Tongue (tissue), 2 donors: ENCODE results near the gene KIAA1217. TPM values are rescaled to one million over a fixed set of nuclear protein-coding genes. Genes with fewer than 3 reads are reported as not detected.
"Not testable (repeated sequence)": the region's sequence is repeated elsewhere in the genome, so short reads cannot be mapped to it uniquely, and the experiment has no call there.

Source experiments
- DNase-seq: peaks from one replicate; pipeline ENCODE4 v3.0.0-alpha.2; 2015
- total RNA-seq: library from RNA; depleted of rRNA; stranded (reverse); fragments of >200 nt; gene quantifications from one replicate; pipeline ENCODE4 v1.2.3, GENCODE V29; 2014

KIAA1217 gene
- total RNA-seq, 1 donor from 2014 or later, result 36.0 TPM

DNA sequence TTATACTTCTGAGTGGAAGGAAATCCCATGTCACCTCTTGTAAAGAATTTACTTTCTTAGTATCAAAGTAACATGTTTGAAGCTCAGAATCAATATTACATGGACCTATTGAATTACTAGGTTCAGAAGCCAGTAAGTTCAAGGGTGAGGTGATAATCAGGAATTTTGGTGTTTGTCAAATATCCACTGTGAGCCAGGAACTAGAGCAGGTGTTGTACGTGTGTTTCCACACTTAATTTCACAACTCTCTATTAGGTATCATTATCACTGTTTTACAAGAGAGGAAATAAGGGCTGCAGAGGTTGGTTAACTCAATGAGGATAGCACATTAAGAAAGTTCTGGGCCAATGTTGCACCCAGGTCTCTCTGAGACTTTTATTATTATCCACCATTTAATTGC lies 130.4 kb downstream of the KIAA1217 start:
- DNase-seq, result no peak

DNA sequence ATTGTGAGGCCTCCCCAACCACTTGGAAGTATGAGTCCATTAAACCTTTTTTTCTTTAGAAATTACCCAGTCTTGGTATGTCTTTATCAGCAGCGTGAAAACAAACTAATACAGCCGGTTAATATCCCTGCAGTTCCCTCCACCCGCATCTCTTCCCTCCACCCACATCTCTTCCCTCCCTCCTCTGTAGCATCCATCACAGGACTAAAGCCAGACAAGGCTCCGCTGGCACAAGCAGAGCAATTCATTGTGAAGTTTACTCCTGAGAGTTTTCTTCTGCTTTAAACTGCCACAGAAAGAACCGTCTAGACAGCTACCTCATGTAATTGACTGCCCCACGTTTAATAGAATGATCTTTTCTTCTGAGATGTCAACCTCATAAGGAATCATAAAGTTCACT lies 131.5 kb downstream of the KIAA1217 start:
- DNase-seq, result no peak

DNA sequence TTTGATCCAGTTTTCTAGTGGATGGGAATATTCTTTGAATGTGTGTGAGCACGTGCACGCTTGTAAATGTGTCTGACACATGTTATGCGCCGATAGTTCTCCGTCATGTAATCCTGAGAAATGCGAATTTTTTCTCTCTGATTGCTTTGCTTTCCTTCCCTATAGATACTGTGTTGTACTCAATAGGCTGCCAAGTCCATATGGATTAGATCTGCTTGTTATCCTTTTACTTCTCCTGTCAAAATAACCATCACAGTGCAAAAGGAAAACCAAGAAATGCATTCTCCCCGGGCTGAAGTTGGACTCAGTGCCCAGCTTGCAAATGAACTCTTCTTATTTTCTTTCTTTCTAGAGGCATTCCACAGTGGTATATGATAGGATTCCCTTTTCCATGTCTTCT lies 131.9 kb downstream of the KIAA1217 start:
- DNase-seq, result peak; percentile 66

DNA sequence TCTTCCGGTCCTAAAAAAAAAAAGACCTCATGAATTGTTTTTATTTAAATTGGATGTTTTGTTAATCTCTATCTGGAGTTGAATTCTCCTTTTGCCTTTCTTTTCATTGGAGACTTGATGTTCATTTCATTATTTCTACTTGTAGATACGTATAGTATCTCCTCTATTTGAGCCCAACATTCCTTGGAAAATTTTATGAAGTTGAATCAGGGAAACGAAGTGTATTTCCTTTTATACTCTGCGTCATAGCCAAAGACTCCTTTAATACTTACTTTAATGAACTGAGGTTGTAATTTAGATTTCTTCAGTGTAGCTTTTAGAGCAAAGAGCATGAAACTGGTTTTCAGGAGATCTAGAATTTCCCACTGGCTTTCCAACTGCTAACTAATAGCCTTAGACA lies 132.4 kb downstream of the KIAA1217 start:
- DNase-seq, result no peak

DNA sequence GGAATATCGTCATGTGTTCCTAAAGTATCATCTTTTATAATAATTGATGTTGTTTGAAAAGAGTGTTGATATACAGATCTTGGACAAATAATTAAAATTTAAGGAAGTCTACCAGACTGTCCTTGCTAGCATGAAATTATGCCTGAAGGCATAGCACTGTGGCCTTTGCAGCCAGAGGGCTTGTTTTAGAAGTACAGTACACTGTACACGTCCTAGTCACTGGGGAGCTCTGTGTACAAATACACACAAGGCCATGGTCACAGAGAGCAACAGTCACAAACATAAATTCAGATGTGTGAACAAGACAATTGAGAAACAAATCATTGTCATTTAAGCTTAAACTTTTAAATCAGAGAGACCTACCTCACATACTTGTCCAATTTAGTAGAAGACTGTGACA lies 133.0 kb downstream of the KIAA1217 start:
- DNase-seq, result no peak

DNA sequence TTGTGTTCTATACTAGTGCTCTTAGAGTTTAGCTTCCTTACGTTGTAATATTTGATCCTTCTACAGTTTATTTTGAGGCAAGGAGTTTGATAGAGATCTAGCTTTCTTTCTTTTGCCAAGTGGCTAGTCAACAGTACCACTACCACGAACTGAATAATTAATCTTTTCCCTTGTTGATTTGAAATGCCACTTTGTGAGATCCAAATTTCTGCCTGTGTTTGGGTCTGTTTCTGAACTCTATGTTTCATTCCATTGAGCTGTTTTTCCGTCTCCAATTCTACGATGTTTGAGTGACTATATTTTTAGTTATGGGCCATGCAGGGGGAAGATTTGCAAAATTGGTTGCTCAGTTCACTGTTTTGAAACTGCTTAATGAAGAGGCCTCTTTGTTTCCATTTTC lies 134.7 kb downstream of the KIAA1217 start:
- no peak for DNase-seq

DNA sequence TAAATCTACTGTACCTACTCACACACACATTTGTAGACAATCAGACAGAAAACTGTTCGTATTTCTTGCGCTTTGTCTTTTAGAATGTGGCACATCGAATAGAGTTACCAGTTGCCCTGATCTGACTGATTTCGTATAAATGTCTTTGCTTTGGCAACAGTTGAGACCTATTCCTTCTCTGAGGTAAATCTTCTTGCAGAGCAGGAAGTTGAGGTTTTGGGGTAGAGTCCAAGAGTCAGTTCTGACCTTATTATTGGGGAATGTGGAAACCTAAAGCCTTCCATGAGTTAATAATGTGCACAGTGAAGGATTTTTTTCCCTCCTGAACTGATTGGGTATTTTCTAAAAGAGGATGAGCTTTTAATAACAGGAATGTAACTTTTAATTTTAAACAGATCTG lies 135.3 kb downstream of the KIAA1217 start:
- peak; percentile 62 for DNase-seq

DNA sequence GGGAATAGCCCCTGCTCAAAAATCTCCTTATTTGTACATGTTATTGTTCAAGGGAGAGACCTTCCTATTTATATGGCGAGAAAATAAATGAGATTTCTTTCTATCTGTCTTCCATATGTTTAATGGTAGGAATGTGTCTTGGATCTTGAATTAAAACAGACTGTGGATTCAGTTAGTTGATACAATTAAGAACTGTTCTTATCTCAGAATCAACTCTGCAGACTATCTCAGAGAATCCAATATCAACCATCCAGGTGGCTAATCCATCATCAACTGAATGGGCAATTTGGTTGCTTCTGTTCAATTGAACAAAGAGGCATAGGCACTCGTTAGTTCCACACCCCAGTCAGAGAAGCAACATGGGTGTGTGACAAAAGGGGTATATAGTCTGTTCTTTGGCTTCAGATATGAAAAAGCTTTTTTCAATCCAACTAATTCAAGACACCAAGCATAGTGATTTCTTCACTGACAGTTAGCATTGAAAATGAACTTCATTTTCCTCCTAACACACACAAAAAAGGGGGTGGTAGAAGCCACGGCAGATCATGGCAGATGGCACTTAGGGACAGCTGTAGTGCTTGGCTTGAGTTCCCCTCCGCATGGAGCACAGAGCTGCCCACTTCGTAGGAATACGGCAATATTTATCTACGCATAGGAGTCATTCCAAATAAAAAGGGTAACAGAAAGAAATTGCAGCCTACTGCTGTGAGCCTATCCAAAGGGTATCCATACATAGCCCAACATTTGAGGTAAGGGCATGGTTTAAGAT lies 135.9 kb downstream of the KIAA1217 start:
- peak; percentile 67 for DNase-seq

DNA sequence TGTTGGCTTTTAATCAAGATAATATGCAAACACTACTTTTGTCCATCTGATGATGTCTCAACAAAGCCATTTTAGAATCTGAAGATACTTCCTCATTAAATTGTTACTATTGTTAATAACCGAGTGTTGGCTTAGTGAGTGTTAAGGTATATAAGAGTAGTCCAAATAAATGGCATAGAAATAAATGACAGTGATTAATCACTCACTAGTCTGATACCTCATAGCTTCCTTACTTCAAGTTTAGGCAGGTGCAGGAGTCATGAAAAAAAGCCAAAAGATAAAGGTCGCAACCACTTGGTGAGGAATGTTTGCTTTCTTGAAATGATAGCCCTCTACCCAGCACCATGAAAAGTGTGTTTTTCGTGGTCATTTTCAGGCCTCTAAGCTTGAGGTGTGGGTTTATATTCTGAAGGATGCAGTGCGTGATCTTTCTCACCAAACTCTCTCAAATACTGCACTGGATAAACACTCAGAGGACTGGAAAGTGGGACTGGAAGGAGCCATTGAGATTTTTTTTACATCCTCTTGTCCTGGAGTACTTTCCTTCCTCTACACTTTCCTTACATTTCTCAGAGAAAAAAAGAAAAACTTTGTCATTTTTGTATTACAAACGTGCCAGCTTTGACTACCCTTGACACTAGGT lies 138.1 kb downstream of the KIAA1217 start:
- no peak for DNase-seq

DNA sequence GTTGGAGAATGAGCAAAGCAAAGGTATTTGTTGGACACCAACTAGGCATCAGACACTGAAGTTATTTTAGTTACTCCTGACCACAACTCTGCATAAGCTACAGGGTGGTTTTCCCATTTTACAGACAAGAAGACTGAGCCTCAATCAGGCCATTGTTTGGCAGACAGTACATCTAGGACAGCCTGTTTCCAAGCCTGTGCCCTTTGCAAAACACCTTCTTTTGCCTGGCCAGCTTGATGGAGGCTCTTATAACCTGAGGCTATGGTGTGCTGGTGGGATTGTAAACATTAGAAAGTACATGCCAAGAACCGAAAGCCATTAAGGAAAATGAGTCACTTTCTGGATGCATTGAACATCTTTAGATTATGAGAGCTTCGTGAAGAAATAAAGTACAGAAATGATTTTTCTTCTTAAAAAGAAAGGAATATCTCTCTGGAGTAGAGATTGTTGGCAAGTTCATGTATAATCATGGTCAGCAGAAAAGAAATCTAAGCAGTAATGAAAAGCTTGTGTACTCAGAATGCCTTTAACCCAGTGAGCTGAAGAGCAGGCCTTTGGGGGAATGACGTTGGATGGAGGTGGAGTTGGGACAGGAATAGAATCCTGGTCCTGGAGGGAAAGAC lies 140.6 kb downstream of the KIAA1217 start:
- peak; percentile 81 for DNase-seq

DNA sequence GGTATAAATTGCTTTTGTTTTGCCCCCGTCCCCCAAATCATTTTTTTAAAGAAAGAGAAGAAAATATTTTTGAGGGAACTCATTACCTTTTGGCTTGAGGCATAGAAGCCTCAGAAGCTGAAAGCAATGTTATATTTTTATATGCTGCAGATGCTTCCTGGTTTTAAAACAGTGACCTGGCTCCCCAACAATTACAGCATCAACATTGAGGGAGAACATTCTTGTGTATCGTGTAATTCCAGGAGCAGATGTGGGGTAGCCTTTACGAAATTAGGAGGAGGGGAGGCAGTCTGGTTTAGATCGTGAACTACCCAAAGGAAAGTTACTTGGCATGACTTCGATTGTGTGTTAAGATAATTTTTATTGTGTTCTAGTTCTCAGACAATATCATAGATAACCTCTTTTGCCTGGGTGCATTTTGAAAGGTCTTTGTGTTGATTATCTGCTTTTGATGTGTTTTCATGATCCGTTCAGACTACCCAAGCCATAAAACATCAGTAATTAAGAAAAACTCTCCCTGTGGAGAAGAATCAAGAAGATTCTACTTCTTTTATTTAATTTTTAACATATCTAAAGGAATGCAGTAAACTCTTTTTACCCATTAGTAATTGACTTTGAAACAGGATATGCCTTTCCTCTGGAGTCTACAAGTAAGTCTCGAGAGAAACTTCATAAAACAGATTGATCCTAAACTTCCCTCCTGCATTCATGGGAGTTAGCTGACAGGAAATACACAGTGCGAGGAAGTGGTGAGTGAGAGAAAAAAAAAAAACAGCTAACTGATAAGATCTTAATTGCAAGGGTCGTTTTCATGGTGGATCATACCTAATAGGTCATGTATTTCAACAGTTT lies 141.4 kb downstream of the KIAA1217 start:
- DNase-seq, result peak; percentile 68

DNA sequence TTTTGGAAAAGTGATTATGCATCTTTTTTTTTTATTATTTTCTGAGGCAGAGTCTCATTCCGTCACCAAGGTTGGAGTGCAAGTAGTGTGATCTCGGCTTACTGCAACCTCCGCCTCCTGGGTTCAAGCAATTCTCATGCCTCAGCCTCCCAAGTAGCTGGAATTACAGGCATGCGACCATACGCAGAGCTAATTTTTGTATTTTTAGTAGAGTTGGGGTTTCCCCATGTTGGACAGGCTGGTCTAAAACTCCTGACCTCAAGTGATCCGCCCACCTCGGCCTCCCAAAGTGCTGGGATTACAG lies 141.9 kb downstream of the KIAA1217 start:
- DNase-seq, result not testable (repeated sequence)

DNA sequence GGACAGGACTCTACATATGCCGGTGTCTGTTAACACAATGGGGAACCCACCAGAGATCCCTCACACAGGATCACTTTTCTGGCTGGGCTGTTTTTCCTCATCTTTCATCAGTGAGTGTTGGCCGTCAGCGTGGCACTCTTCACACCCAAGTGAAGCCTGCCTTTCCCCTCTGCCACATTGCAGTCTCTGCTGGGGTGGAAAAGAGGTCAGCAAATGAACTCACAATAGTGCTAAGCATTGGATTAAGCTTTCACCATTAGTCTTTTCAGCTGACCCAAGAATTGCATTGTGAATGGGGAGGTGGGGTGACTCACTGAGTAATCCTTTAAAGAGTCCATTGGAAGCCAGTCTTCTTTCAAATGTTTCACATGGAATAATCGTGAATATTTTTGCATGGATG lies 143.0 kb downstream of the KIAA1217 start:
- DNase-seq, result no peak

DNA sequence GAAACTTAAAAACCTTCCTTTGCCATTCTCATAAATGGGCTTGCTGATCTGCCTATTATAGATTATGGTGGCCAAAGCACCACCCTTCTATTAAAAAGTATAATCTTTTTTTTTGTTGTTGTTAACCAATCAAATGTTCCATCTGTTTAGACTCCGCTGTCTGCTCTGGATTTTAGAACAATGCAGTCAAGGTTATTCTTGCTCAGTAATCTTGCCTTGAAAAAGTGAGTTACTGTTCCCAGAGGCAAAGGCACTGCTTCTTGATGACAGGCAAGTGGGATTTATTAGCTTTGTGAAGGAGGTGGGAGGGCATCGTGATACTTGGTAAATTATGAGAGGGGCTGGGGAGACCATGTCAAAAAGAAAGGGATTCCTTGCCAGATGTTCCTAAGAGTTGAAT lies 143.5 kb downstream of the KIAA1217 start:
- no peak for DNase-seq

DNA sequence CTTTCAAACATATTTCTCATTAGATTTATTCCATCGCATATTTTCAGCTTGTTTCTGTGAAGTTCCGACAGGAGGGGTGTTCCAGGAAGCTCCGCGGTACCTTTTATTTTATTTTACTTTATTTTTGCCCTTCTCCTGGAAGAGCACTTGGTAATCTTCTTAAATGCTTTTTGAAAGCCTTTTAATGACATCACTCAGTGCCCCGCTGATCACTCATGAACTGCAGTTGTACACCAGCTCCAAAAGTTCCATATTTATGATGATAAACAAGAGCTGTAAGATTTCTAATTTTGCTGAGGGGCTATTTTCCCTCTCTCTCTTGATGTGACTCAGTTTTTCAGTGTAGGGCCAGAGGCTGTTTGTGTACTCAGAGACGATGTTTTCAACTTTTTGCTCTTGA lies 144.4 kb downstream of the KIAA1217 start:
- DNase-seq, result no peak

DNA sequence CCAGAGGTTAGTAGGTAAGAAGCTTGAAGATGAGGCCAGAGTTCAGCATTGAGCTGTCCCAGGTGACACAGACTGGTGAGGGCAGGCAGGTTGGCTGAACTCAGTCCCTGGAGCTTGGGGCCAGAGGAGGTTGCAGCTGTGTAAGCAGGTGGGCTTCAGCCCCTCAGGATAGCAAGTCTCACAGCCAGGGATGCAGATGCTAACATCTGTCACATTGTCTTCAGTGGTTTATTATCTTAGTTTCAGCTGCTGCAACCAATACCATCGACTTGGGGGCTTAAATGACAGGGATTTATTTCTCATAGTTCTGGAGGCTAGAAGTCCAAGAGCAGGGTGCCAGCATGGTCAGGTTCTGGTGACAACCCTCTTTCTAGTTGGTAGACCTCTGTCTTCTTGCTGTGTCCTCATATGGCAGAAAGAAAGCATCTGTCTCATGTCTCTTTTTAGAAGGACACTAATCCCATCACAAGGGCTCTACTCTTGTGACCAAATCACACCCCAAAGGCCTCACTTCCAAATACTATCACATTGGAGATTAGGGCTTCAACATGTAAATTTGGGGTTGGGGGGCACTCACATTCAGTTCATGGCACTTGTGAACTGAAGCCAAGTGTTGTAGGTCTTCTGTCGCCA lies 146.2 kb downstream of the KIAA1217 start:
- peak; percentile 58 for DNase-seq

DNA sequence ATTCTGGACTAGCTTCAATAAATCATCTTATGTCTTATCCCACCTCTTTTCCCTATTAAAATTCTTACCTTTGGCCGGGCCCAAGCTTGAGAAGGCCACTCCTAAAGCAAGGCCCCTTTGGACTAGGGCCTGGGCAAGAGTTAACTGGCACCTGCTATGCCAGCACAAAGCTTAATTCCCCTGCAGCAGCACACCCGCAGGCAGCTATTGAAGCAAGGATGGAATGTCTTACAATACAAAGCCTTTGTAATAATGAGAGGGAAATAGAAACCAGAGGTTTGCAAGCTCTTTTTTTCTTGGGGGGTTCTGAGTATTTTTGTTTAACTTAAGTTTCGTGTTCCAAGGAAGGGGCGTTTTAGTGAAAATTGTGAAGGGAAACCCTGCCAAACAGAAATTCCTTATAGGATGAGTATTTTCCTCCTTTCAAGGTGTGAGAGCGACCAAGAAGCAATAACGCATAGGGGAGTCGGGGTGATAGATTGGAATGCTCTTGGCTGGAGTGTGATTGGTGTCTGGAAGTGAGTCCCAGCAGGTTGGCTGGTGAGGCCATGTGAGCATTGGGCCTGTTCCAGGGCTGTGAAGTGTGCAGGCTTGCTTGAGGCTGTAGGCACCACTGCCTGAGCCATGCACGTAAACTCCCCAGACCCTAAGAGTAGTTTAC lies 148.5 kb downstream of the KIAA1217 start:
- DNase-seq, result peak; percentile 55

DNA sequence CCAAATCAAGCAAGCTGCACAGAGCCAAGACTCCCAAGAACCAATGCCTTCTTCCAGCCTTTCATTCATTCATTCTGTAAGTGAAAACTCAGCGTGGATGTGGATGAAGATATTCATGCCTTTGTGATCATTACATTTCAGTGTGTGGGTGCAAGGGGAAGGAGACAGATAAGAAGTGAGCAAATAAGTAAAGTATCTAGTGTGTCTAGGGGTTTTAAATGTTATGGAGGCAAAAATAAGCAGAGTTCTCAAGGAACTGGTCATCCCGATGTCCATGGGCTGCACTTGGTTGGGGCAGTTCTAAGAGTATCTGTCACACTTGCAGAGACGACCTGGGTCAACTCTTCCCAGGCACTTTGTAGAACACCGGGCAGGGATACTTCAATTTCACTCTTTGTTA lies 149.1 kb downstream of the KIAA1217 start:
- DNase-seq, result no peak

DNA sequence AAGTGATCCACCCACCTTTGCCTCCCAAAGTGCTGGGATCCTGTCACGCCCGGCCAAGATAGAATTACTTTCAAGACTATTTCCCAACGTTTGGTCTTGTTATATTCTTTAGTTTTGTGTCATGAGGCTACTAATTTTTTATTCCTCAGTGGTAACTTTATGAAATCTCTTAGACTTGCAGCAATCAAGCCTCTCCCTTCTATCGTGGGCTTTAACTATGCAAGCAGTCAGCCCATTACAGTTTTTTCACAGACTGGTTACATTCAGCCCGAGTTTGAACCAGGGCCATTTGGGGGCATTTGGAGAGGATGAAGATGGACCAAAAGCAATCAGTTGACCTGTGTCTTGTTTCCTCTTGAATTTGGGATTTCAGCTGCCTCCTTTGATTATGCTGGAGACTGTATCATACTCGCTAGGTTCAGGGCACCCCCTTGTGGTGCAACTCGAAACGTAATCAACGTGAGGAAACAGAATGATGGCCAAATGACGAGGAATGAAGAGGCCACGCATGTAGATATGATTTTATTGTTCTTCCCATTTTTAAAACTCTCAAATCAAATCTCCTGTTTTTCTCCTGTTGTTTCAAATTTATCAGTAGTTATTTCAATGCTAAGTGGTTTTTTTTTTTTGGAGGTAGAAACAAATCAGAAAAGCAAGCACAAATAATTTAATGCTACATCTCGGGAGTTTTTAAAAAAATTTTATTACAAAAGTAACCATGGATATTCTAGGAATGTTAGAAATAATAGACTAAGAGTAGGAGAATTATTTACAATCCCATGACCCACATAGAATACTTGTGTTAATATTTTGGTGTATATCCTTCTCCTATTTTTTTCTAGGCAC lies 151.6 kb downstream of the KIAA1217 start:
- DNase-seq, result peak; percentile 90

DNA sequence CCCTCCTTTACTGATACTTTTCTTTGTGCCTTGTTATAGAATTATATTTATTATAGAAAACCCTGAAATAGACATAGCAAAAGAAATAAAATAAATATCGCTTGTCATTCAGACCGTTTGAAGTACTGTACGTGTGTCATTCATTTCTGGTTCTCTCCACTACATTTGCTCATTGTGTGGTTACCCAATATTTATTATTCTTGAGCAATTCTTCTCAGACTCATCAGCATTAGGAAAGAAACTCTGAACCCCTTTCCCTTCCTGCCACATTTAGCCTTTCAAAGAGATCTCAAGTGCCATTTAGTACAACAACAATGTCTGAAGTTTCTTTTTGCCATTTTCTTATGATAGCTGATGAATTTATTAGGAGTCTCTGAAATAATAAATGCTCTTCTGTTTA lies 154.1 kb downstream of the KIAA1217 start:
- DNase-seq, result no peak

DNA sequence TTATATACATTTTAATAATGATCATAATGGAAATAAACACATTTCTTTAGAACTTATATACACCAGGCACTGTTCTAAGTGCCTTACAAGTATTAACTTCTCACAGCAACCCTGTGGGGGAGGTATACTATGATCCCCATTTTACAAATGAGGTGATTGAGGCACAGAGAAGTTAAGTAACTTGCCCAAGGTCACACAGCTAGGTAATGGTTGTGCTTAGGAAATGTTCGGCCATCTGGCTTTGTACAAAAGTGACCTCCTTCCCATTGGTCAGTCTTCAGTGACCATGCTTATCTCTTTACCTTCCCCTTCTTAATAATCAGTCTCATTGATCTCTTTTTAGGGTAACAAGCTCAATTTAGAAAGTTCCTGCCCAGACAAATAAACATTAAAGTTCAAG lies 158.8 kb downstream of the KIAA1217 start:
- DNase-seq, result no peak
